HepG2 (cell line): Measurements from ENCODE around the gene BBS4.

Source experiments
- JUN ChIP-seq: sonication (generic); formaldehyde crosslinking; IDR thresholded peaks from 2 replicates; pipeline ENCODE4 v1.4.0; 2020; ENCODE audit warnings: mild to moderate bottlenecking, missing genetic modification reagents
- SP2 ChIP-seq: sonication (generic); formaldehyde crosslinking; IDR thresholded peaks from 2 replicates; pipeline ENCODE4 v1.5.1; 2020; ENCODE audit warnings: mild to moderate bottlenecking, missing genetic modification reagents
- TBP ChIP-seq: sonication (generic); formaldehyde crosslinking; IDR thresholded peaks from 2 replicates; pipeline ENCODE4 v1.5.0; 2020; ENCODE audit warnings: missing genetic modification reagents
- TERF1 ChIP-seq: sonication (generic); formaldehyde crosslinking; IDR thresholded peaks from 2 replicates; pipeline ENCODE4 v1.8.0; 2022; ENCODE audit warnings: mild to moderate bottlenecking, missing genetic modification reagents, moderate library complexity
- TF ChIP-seq, protein P1 (sequence below): sonication (generic); formaldehyde crosslinking; IDR thresholded peaks from 2 replicates; pipeline ENCODE4 v1.5.0; 2020; ENCODE audit warnings: mild to moderate bottlenecking, missing genetic modification reagents, moderate library complexity
- TF ChIP-seq, protein P2 (sequence below): sonication (generic); formaldehyde crosslinking; IDR thresholded peaks from 2 replicates; pipeline ENCODE4 v1.5.0; 2020; ENCODE audit warnings: missing genetic modification reagents

DNA sequence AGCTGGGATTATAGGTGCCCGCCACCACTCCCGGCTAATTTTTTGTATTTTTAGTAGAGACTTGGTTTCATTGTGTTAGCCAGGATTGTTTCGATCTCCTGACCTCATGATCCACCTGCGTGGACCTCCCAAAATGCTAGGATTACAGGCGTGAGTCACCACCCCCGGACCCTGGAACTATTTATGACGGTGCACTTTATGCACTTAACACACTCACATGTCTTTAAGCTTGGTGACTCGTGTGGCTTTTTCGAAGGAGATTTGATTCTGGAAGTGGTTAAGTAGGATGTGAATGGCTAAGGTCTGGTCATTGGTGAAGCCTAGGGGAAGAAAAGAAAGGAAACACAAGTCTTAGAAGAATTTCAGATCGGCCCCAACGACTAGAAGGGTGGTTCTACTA is 20.3 kb downstream of the BBS4 start:
- TF ChIP-seq, protein P1, sequence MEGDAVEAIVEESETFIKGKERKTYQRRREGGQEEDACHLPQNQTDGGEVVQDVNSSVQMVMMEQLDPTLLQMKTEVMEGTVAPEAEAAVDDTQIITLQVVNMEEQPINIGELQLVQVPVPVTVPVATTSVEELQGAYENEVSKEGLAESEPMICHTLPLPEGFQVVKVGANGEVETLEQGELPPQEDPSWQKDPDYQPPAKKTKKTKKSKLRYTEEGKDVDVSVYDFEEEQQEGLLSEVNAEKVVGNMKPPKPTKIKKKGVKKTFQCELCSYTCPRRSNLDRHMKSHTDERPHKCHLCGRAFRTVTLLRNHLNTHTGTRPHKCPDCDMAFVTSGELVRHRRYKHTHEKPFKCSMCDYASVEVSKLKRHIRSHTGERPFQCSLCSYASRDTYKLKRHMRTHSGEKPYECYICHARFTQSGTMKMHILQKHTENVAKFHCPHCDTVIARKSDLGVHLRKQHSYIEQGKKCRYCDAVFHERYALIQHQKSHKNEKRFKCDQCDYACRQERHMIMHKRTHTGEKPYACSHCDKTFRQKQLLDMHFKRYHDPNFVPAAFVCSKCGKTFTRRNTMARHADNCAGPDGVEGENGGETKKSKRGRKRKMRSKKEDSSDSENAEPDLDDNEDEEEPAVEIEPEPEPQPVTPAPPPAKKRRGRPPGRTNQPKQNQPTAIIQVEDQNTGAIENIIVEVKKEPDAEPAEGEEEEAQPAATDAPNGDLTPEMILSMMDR (CRISPR knock-in tag) = no peak
- TF ChIP-seq, protein P2, sequence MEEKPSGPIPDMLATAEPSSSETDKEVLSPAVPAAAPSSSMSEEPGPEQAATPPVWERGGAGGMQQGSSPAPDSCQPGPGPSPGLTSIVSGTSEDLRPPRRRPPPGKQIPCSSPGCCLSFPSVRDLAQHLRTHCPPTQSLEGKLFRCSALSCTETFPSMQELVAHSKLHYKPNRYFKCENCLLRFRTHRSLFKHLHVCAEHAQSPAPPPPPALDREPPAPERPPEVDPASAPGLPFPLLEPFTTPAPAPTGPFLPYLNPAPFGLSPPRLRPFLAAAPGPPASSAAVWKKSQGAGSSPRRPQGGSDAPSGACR (CRISPR knock-in tag) = no peak
- TF ChIP-seq TBP (CRISPR knock-in tag) (no peak), JUN (CRISPR knock-in tag) (no peak), SP2 (CRISPR knock-in tag) (no peak), TERF1 (CRISPR knock-in tag) (no peak)
